ENCODE results near the gene MAFB.

DNA sequence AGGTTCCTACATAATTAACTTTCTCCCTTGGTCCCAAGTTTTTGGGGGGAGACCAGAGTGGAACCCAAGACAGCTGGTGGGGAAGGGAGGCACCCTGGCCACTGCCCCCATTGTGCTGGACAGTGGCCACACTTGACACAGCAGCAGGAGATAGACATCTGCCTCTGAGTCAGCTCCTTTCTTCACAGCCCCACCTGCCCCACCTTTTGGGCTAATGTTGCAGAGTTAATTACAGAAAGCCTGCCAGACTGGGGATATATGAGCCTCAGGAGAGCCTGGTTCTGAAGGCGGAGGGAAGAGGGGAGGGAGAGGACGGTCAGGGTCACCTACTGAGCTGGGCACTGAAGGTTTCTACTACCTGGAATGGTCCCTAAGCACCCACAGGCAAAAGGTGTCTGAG is 50.6 kb downstream of the MAFB start:
- TF ChIP-seq, protein P1, sequence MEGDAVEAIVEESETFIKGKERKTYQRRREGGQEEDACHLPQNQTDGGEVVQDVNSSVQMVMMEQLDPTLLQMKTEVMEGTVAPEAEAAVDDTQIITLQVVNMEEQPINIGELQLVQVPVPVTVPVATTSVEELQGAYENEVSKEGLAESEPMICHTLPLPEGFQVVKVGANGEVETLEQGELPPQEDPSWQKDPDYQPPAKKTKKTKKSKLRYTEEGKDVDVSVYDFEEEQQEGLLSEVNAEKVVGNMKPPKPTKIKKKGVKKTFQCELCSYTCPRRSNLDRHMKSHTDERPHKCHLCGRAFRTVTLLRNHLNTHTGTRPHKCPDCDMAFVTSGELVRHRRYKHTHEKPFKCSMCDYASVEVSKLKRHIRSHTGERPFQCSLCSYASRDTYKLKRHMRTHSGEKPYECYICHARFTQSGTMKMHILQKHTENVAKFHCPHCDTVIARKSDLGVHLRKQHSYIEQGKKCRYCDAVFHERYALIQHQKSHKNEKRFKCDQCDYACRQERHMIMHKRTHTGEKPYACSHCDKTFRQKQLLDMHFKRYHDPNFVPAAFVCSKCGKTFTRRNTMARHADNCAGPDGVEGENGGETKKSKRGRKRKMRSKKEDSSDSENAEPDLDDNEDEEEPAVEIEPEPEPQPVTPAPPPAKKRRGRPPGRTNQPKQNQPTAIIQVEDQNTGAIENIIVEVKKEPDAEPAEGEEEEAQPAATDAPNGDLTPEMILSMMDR (optimal IDR thresholded peaks at IDR 0.05 in 1 of 3, IDR thresholded peaks at IDR 0.05 in 1 of 3, conservative IDR thresholded peaks at IDR 0.05 in 1 of 3; ENCODE audit: extremely low read depth in 1 of 3, insufficient read depth in 2 of 3, low read length in 3 of 3): no peak
- TF ChIP-seq EZH2 (IDR thresholded peaks at IDR 0.05; ENCODE audit: low read length): no peak
